ENCODE data around the gene SIGLEC9. TPM values are rescaled to one million over a fixed set of nuclear protein-coding genes. Genes with fewer than 3 reads are reported as not detected.
A peak's percentile ranks its signal among the peaks of the same experiment; 100 is the strongest.
"Not testable (repeated sequence)": the region's sequence is repeated elsewhere in the genome, so short reads cannot be mapped to it uniquely, and the experiment has no call there.

The SIGLEC9 gene
- total RNA-seq, 1 experiment from 2014 or later = not detected

DNA sequence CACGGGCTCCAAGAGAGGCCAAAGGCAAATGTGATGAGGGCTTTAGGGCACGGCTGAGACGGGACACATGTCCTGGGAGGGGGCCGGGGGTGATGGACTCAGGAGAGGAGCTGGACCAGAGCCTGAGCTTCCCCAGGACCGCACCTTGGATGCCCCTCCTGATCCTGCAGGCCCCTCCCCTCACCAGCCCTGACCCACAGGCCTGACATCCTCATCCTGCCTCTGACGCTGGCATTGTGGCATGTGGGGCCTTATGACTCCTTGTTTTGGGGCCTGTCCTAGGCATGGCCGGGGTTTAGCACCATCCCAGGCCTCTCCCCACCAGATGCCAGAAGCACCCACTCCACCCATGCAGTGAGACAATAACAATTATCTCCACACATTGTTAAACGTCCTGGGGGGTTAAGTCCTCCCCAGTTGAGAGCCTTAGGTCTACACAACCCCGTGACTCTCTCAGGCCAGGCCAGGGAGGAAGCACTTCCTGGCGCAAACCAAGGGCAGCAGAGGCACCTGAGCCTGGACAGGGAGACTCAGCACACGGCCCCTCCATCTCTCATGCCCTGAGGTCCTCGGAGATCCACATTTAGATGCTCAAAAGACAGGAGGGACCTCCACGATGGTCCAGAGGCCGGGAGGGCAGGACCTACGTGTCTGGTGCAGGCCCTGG, 18.2 kb downstream of the SIGLEC9 start:
- H3K9me3 Mint-ChIP-seq; H3K36me3 Mint-ChIP-seq; POLR2A ChIA-PET; DNase-seq (ENCODE audit: low spot score); CTCF ChIA-PET; H3K4me3 Mint-ChIP-seq; ATAC-seq; H3K27ac Mint-ChIP-seq: not testable (repeated sequence)
- peaks cover 11% of the 10 kb centered on the region for H3K27me3 Mint-ChIP-seq (ENCODE audit: low read depth)
- H3K4me1 Mint-ChIP-seq = peaks cover 15% of the 10 kb centered on the region

DNA sequence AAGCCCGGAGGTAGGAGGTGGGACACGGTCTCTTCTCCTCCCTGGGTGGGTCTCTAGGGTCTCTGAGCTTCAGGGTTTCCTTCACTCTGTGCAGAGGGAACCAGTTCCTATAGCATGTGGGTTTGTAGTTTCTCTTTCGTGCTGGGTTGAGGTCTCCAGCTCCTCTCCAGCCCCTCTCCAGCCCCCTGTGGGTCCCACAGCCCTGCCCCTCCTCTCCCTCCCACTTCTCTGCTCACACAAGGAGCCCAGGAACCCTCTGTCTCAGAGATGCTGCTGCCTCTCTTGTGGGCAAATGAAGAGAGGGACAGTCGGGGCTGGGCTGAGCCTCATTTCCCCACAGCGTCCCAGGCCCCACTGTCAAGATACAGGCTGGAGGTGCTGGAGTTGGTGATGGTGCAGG, 18.8 kb downstream of the SIGLEC9 start:
- H3K27ac Mint-ChIP-seq = no peak overlapping the region
- CTCF ChIA-PET = no interaction called here
- POLR2A ChIA-PET = no interaction called here
- ATAC-seq (no peak), DNase-seq (ENCODE audit: low spot score) (no peak)
- H3K27me3 Mint-ChIP-seq (ENCODE audit: low read depth) = peaks cover 13% of the 10 kb centered on the region
- peaks cover 15% of the 10 kb centered on the region for H3K4me1 Mint-ChIP-seq
- H3K36me3 Mint-ChIP-seq = no peaks in the 10 kb centered on the region
- TF ChIP-seq, protein P1, sequence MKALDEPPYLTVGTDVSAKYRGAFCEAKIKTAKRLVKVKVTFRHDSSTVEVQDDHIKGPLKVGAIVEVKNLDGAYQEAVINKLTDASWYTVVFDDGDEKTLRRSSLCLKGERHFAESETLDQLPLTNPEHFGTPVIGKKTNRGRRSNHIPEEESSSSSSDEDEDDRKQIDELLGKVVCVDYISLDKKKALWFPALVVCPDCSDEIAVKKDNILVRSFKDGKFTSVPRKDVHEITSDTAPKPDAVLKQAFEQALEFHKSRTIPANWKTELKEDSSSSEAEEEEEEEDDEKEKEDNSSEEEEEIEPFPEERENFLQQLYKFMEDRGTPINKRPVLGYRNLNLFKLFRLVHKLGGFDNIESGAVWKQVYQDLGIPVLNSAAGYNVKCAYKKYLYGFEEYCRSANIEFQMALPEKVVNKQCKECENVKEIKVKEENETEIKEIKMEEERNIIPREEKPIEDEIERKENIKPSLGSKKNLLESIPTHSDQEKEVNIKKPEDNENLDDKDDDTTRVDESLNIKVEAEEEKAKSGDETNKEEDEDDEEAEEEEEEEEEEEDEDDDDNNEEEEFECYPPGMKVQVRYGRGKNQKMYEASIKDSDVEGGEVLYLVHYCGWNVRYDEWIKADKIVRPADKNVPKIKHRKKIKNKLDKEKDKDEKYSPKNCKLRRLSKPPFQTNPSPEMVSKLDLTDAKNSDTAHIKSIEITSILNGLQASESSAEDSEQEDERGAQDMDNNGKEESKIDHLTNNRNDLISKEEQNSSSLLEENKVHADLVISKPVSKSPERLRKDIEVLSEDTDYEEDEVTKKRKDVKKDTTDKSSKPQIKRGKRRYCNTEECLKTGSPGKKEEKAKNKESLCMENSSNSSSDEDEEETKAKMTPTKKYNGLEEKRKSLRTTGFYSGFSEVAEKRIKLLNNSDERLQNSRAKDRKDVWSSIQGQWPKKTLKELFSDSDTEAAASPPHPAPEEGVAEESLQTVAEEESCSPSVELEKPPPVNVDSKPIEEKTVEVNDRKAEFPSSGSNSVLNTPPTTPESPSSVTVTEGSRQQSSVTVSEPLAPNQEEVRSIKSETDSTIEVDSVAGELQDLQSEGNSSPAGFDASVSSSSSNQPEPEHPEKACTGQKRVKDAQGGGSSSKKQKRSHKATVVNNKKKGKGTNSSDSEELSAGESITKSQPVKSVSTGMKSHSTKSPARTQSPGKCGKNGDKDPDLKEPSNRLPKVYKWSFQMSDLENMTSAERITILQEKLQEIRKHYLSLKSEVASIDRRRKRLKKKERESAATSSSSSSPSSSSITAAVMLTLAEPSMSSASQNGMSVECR (CRISPR knock-in tag; IDR thresholded peaks at IDR 0.05; ENCODE audit: borderline replicate concordance) = no peak
- TF ChIP-seq, protein P2, sequence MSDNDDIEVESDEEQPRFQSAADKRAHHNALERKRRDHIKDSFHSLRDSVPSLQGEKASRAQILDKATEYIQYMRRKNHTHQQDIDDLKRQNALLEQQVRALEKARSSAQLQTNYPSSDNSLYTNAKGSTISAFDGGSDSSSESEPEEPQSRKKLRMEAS (CRISPR knock-in tag; IDR thresholded peaks at IDR 0.05) = no peak
- no peak for TF ChIP-seq SMAD3 (CRISPR knock-in tag; IDR thresholded peaks at IDR 0.05; ENCODE audit: borderline replicate concordance)
- H3K4me3 Mint-ChIP-seq = no peak overlapping the region
- no peaks in the 10 kb centered on the region for H3K9me3 Mint-ChIP-seq

DNA sequence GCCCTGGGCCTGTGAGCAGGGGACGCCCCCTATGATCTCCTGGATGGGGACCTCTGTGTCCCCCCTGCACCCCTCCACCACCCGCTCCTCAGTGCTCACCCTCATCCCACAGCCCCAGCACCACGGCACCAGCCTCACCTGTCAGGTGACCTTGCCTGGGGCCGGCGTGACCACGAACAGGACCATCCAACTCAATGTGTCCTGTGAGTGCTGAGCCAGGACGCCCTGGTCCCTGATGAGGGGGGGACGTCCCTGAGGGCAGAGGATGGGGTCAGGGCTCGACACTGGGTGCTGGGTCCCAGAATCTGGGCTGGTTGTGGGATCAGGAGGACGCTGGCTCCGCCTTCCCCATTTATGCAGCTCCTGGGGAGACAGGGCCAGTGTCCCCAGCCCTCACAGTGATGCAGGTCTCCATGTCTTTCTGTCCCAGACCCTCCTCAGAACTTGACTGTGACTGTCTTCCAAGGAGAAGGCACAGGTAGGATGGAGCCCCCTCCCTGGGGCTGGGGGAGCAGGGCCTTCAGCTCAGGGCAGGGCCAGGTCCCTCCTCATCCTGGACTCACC, 19.9 kb downstream of the SIGLEC9 start:
- H3K27ac Mint-ChIP-seq = no peak overlapping the region
- CTCF ChIA-PET = no interaction called here

DNA sequence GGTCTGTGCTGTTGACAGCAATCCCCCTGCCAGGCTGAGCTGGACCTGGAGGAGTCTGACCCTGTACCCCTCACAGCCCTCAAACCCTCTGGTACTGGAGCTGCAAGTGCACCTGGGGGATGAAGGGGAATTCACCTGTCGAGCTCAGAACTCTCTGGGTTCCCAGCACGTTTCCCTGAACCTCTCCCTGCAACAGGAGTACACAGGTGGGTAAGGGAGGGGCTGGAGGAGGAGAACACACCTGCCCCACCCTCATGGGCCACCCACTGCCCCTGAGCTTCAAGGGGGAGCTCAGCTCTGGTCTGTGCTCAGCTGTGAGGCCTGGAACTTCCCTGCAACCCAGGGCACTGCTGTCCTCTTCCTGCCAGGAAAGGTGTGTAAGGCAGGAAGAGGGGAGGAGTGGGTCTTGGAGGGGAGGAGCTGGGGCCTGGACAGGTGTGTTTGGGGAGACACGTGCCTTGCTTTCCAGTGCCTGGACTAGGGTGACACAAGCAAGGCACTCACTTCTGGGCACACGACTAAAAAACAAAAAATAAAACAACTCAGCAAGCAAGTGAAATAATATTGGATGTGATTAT, 21.3 kb downstream of the SIGLEC9 start:
- TF ChIP-seq, protein P3, sequence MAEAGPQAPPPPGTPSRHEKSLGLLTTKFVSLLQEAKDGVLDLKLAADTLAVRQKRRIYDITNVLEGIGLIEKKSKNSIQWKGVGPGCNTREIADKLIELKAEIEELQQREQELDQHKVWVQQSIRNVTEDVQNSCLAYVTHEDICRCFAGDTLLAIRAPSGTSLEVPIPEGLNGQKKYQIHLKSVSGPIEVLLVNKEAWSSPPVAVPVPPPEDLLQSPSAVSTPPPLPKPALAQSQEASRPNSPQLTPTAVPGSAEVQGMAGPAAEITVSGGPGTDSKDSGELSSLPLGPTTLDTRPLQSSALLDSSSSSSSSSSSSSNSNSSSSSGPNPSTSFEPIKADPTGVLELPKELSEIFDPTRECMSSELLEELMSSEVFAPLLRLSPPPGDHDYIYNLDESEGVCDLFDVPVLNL (CRISPR knock-in tag; IDR thresholded peaks at IDR 0.05; ENCODE audit: borderline replicate concordance, low read depth) = no peak
- TF ChIP-seq NR2C2 (CRISPR knock-in tag; IDR thresholded peaks at IDR 0.05) (no peak), ZNF121 (CRISPR knock-in tag; IDR thresholded peaks at IDR 0.05) (no peak), ZNF423 (CRISPR knock-in tag; IDR thresholded peaks at IDR 0.05) (no peak)
- TF ChIP-seq, protein P1 (CRISPR knock-in tag; IDR thresholded peaks at IDR 0.05; ENCODE audit: borderline replicate concordance) = no peak
- no peak overlapping the region for H3K4me3 Mint-ChIP-seq
- H3K27me3 Mint-ChIP-seq (ENCODE audit: low read depth) = peaks cover 12% of the 10 kb centered on the region
- no peak overlapping the region for H3K27ac Mint-ChIP-seq
- ATAC-seq = peak; percentile 51
- H3K9me3 Mint-ChIP-seq = peaks cover 4% of the 10 kb centered on the region
- H3K4me1 Mint-ChIP-seq = peaks cover 6% of the 10 kb centered on the region
- no peaks in the 10 kb centered on the region for H3K36me3 Mint-ChIP-seq
- ChIA-PET CTCF (interaction anchor here (0.6 to 1.4 kb wide), 6 partner anchors 12 to 275 kb away, joined by 3 to 7 read pairs (median 4); no protein-coding TSS in a partner anchor), POLR2A (no interaction called here)
- no peak for DNase-seq (ENCODE audit: low spot score)

More for the DNA sequence above, 19.9 kb downstream of the SIGLEC9 start:
- H3K36me3 Mint-ChIP-seq = no peaks in the 10 kb centered on the region
- H3K4me3 Mint-ChIP-seq = no peak overlapping the region
- POLR2A ChIA-PET = no interaction called here
- H3K27me3 Mint-ChIP-seq (ENCODE audit: low read depth) = peaks cover 13% of the 10 kb centered on the region
- no peaks in the 10 kb centered on the region for H3K9me3 Mint-ChIP-seq
- DNase-seq (ENCODE audit: low spot score) (no peak), ATAC-seq (no peak)
- TF ChIP-seq ZNF232 (CRISPR knock-in tag; IDR thresholded peaks at IDR 0.05) (no peak), CREM (CRISPR knock-in tag; IDR thresholded peaks at IDR 0.05) (no peak), EMX1 (CRISPR knock-in tag; IDR thresholded peaks at IDR 0.05) (no peak), OVOL2 (CRISPR knock-in tag; IDR thresholded peaks at IDR 0.05; ENCODE audit: borderline replicate concordance) (no peak), CREB1 (CRISPR knock-in tag; IDR thresholded peaks at IDR 0.05) (no peak)
- TF ChIP-seq, protein P4, sequence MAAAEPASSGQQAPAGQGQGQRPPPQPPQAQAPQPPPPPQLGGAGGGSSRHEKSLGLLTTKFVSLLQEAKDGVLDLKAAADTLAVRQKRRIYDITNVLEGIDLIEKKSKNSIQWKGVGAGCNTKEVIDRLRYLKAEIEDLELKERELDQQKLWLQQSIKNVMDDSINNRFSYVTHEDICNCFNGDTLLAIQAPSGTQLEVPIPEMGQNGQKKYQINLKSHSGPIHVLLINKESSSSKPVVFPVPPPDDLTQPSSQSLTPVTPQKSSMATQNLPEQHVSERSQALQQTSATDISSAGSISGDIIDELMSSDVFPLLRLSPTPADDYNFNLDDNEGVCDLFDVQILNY (CRISPR knock-in tag; IDR thresholded peaks at IDR 0.05) = no peak
- TF ChIP-seq, protein P5, sequence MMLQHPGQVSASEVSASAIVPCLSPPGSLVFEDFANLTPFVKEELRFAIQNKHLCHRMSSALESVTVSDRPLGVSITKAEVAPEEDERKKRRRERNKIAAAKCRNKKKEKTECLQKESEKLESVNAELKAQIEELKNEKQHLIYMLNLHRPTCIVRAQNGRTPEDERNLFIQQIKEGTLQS (CRISPR knock-in tag; conservative IDR thresholded peaks at IDR 0.05) = no peak
- peaks cover 15% of the 10 kb centered on the region for H3K4me1 Mint-ChIP-seq
